Heart left ventricle (tissue), 13 donors: ENCODE data around the gene CNTNAP3B.
"Not testable (repeated sequence)": the region's sequence is repeated elsewhere in the genome, so short reads cannot be mapped to it uniquely, and the experiment has no call there.

ENCODE experiments used
- POLR2A ChIP-seq, 2 donors: fragments of 450-650 bp; IDR thresholded peaks; one replicate each; pipeline ENCODE4 v1.6.1; 2017; ENCODE audit warnings: antibody characterized with exemption in 2 of 2, mild to moderate bottlenecking in 2 of 2, moderate library complexity in 2 of 2
- TF ChIP-seq, protein P1 (sequence below), 12 donors: fragments of 200-600 bp; sonication (generic) in 4 of 12; IDR thresholded peaks; one replicate each; pipeline versions ENCODE4 v1.5.0 to v1.8.0; 2018 to 2022; ENCODE audit warnings: antibody characterized with exemption in 12 of 12, mild to moderate bottlenecking in 5 of 12
- donor health status: ischemic (EF 13 %, LVEDD 7.1; RV severe dilation, severe dysfunction).
- donor health status: DM: no; HTN: yes; CAD: no.
- donor health status: DM: no; HTN: no; CAD: no.
- donor health status: ischemic (EF 25% LVEDD 6.9; RV normal size, moderate dysfunction).
- donor health status: ischemic (EF 25% LVEDD 5.7; RV mildly dilated, moderate dysfunction).
- donor health status: ischemic (EF 35%, LVEDD 5.7; RV mildly dilated, moderate dysfunction).
- donor health status: nonischemic (EF 11% LVEDD 7.7; RV severe dilation, severe dysfunction).
- donor health status: DM: yes; HTN: yes; CAD: no.
- donor health status: PGD.
- donor health status: ischemic (EF 29% LVEDD 5.4; RV normal size, mild dysfunction).
- donor health status: nonischemic (EF 23%, LVEDD 6.1; RV moderate dilation, normal function).

DNA sequence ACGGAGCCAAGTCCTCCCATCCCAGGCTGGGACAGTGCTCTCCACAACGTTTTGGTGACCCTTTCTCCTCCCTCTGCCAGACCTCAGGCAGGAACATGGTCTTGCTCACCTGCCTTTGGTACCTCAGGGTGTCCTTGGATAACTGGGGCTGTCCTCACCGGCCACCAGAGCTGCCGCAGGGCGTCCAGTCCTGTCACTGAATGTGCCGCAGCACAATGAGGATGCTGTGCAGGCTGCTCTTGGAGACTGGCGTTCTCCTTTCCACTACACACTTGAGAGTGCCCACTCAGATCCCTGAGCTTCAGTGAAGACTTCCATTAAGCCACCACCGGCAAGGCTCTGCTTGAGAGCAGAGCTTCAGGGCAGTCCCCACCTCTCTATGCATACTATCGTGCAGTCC lies 33.3 kb downstream of the CNTNAP3B start:
- not testable (repeated sequence) for TF ChIP-seq POLR2A (IDR thresholded peaks at IDR 0.05)
- TF ChIP-seq, protein P1, sequence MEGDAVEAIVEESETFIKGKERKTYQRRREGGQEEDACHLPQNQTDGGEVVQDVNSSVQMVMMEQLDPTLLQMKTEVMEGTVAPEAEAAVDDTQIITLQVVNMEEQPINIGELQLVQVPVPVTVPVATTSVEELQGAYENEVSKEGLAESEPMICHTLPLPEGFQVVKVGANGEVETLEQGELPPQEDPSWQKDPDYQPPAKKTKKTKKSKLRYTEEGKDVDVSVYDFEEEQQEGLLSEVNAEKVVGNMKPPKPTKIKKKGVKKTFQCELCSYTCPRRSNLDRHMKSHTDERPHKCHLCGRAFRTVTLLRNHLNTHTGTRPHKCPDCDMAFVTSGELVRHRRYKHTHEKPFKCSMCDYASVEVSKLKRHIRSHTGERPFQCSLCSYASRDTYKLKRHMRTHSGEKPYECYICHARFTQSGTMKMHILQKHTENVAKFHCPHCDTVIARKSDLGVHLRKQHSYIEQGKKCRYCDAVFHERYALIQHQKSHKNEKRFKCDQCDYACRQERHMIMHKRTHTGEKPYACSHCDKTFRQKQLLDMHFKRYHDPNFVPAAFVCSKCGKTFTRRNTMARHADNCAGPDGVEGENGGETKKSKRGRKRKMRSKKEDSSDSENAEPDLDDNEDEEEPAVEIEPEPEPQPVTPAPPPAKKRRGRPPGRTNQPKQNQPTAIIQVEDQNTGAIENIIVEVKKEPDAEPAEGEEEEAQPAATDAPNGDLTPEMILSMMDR (IDR thresholded peaks at IDR 0.05) = not testable (repeated sequence)
